ENCODE results near the gene WDR35.

GRCh38 chr2:19871836-19872235, 118.1 kb downstream of the WDR35 start:
- no peak for TF ChIP-seq SP1 (IDR thresholded peaks at IDR 0.05)
- TF ChIP-seq CTBP1 (IDR thresholded peaks at IDR 0.05; ENCODE audit: borderline replicate concordance): no peak
- no peak for TF ChIP-seq BHLHE40 (IDR thresholded peaks at IDR 0.05; ENCODE audit: borderline replicate concordance)
- TF ChIP-seq NFRKB (IDR thresholded peaks at IDR 0.05): no peak
- no peak for TF ChIP-seq PKNOX1 (IDR thresholded peaks at IDR 0.05)
- no peak for TF ChIP-seq FOXM1 (IDR thresholded peaks at IDR 0.05; ENCODE audit: borderline replicate concordance)
- TF ChIP-seq ELF4 (IDR thresholded peaks at IDR 0.05): no peak
